Measurements from ENCODE around the gene DRGX.

The DRGX gene

DNA sequence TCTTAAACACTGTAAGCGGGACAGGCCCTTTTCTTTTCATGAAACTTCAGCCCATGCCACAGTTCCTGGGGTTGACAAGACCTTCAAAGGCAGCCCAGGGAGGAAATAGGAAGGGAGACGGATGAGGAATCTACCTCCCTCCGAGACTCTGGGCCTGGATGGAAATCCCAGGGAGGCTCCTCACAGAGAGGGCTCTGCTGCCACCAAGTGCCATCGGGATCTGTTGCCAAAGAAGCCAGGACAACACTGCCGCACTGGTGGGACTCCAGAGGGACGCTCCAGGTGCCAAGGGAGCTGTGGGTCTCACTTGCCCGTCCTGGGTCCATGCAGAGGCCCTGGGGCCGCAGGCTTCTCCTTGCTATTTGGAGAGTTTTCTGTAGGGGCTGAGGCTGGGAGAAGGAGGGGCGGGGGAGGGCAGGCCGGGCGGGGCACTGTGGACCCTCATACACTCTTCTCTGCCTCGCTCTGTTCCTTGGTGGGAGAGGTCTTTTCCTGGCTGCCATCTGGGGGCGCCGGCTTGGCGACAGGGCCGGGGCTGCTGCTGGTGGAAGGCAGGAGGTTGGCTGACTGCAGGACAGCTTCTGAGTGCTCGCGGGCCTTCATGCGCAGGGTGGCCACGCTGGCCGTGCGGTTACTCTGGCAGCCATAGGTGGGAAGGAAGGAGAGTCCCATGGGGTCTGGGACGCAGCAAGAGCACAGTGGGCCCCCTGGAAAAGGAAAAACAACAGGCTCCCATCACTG, 30.0 kb downstream of the DRGX start:
- no peak for DNase-seq (ENCODE audit: low read depth)
- no peak overlapping the region for H3K4me3 ChIP-seq (ENCODE audit: low read depth, low read length)
- TF ChIP-seq POLR2A (IDR thresholded peaks at IDR 0.05; ENCODE audit: extremely low read depth, insufficient read length) (no peak), MYC (IDR thresholded peaks at IDR 0.05; ENCODE audit: low read depth, low read length) (no peak)
- TF ChIP-seq, protein P1, sequence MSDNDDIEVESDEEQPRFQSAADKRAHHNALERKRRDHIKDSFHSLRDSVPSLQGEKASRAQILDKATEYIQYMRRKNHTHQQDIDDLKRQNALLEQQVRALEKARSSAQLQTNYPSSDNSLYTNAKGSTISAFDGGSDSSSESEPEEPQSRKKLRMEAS (IDR thresholded peaks at IDR 0.05; ENCODE audit: low read depth, low read length), result no peak

DNA sequence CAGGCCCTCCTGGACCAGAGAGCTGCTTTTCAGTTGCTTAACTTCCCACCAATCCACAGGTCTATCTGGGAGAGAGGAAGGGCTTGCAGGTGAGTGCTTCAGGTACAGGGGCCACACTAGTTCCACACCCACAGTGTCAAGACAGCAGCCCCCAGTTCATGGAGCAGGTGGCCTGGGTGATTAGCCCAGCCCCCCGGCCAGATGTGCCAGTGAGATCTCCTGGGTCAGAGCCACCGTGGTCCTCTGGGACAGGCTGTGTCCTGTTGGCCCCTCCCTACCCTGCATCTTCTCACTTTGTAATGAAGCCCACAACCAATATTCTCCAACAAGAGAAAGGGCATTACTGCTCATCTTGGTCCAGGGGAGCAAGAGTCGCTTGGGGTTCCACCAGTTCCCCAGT, 30.6 kb downstream of the DRGX start:
- no peak for DNase-seq (ENCODE audit: low read depth)
- TF ChIP-seq, protein P2, sequence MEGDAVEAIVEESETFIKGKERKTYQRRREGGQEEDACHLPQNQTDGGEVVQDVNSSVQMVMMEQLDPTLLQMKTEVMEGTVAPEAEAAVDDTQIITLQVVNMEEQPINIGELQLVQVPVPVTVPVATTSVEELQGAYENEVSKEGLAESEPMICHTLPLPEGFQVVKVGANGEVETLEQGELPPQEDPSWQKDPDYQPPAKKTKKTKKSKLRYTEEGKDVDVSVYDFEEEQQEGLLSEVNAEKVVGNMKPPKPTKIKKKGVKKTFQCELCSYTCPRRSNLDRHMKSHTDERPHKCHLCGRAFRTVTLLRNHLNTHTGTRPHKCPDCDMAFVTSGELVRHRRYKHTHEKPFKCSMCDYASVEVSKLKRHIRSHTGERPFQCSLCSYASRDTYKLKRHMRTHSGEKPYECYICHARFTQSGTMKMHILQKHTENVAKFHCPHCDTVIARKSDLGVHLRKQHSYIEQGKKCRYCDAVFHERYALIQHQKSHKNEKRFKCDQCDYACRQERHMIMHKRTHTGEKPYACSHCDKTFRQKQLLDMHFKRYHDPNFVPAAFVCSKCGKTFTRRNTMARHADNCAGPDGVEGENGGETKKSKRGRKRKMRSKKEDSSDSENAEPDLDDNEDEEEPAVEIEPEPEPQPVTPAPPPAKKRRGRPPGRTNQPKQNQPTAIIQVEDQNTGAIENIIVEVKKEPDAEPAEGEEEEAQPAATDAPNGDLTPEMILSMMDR (IDR thresholded peaks at IDR 0.05; ENCODE audit: low read depth, low read length), result no peak
- TF ChIP-seq POLR2A (IDR thresholded peaks at IDR 0.05; ENCODE audit: extremely low read depth, insufficient read length) (no peak), MYC (IDR thresholded peaks at IDR 0.05; ENCODE audit: low read depth, low read length) (no peak)
- TF ChIP-seq, protein P1 (IDR thresholded peaks at IDR 0.05; ENCODE audit: low read depth, low read length), result no peak
- H3K4me3 ChIP-seq (ENCODE audit: low read depth, low read length), result no peak overlapping the region

DNA sequence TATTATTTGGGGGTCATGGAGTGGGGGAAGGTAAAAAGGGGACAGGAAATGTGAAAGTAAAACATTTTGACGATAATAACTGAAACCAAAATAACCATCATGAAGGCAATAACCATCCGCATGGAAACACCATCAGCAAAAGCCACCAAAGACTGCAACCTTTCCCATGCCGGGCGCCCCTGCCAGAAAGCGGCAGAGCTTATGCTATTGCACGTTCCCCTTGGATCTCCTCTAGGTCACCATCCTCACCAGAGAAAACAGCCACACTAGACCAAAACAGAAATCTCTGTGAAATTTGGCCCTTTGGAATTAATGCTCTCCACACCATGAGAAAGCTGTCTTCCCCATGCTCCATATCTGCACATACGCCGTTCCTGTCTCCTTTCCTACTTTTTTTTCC, 31.1 kb downstream of the DRGX start:
- no peak for DNase-seq (ENCODE audit: low read depth)
- no peak overlapping the region for H3K4me3 ChIP-seq (ENCODE audit: low read depth, low read length)
- TF ChIP-seq, protein P2 (IDR thresholded peaks at IDR 0.05; ENCODE audit: low read depth, low read length), result no peak
- TF ChIP-seq MYC (IDR thresholded peaks at IDR 0.05; ENCODE audit: low read depth, low read length) (no peak), POLR2A (IDR thresholded peaks at IDR 0.05; ENCODE audit: extremely low read depth, insufficient read length) (no peak)
- TF ChIP-seq, protein P1 (IDR thresholded peaks at IDR 0.05; ENCODE audit: low read depth, low read length), result no peak

DNA sequence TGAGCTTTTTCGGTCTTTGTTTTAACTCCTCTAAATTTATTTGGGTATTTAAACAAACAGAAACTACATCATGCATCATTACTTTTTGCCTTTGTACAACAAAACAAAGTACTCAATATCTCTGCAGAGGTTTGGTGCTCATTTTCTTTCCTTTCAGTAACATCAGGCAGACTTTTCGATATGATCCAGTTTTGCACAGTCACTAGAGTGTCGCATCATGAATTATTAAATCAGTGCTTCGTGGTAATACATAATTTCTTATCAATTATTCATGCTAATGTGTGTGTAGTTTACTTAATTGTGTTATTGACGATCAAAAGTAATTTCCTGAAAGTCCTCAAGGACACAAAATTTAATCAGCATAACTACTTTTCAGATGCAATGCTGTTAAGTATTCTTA, 31.8 kb downstream of the DRGX start:
- TF ChIP-seq MYC (IDR thresholded peaks at IDR 0.05; ENCODE audit: low read depth, low read length) (no peak), POLR2A (IDR thresholded peaks at IDR 0.05; ENCODE audit: extremely low read depth, insufficient read length) (no peak)
- TF ChIP-seq, protein P1 (IDR thresholded peaks at IDR 0.05; ENCODE audit: low read depth, low read length), result no peak
- TF ChIP-seq, protein P2 (IDR thresholded peaks at IDR 0.05; ENCODE audit: low read depth, low read length), result no peak
- DNase-seq (ENCODE audit: low read depth), result no peak
- H3K4me3 ChIP-seq (ENCODE audit: low read depth, low read length), result no peak overlapping the region

DNA sequence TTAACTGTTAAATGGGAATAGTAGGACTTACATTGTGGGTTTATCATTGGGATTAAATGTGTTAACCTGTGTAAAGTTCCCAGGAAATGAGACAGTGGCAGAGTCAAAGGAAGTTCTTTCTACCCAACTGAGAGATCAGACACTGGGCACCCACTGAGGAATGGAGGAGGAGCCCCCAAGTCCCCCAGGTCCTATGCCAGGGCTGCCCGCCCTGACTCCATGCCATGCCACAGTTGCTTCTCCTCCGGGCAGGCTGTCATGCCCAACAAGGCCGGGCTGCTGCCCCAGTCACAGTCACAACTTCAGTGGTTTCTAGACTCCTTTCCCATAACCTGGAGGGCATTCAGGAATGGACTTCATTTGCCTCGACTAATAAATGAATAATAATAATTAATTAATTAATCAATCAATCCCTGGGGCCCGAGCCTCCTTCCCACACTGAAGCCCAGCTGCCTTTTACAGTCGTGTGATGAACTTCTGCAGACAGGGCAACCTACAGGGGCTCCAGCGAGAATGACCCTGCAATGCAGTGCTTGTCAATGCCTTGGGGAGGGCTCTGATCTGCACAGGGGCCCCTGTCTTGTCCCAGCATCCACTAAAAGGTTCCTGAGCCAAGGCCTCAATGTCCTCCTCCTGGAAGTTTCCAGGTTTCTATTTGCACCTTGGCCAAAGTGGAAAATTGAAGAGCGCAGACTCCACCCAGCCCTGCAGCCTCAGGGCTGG, 32.4 kb downstream of the DRGX start:
- DNase-seq (ENCODE audit: low read depth), result no peak
- H3K4me3 ChIP-seq (ENCODE audit: low read depth, low read length), result no peak overlapping the region
- TF ChIP-seq, protein P2 (IDR thresholded peaks at IDR 0.05; ENCODE audit: low read depth, low read length), result no peak
- no peak for TF ChIP-seq POLR2A (IDR thresholded peaks at IDR 0.05; ENCODE audit: extremely low read depth, insufficient read length)
- TF ChIP-seq, protein P1 (IDR thresholded peaks at IDR 0.05; ENCODE audit: low read depth, low read length), result no peak
- no peak for TF ChIP-seq MYC (IDR thresholded peaks at IDR 0.05; ENCODE audit: low read depth, low read length)

Measured in NB4 (cell line).